Erythroblast (primary cell): ENCODE data around the gene MKI67.

Source experiments
- GATA1 ChIP-seq: IDR thresholded peaks from 2 replicates; pipeline ENCODE4 v1.6.1; 2011; ENCODE audit warnings: low read depth, mild to moderate bottlenecking, control low read depth, low read length, moderate library complexity
- POLR2A ChIP-seq: IDR thresholded peaks from 2 replicates; pipeline ENCODE4 v1.6.1; 2011; ENCODE audit warnings: mild to moderate bottlenecking, low read length

DNA sequence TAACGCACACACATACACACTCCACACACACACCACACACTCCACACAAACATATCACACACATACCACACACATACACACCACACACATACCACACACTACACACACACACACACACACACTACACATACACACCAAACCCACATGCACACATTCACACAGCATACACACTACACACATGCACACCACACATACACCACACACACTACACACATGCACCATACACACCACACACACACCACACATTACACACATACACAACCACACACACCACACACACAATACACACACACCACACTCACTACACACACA lies 66.3 kb downstream of the MKI67 start:
- TF ChIP-seq POLR2A: no peak
- TF ChIP-seq GATA1: no peak
